Adrenal gland (tissue), 12 donors: ENCODE data around the gene GPR158. TPM values are rescaled to one million over a fixed set of nuclear protein-coding genes. Genes with fewer than 3 reads are reported as not detected.

Source experiments
- DNase-seq, 7 donors: peaks; one replicate each; pipeline ENCODE4 v3.0.0-alpha.2; 2019 to 2020
- H3K27ac ChIP-seq, 5 donors: fragments of 200-600 bp; sonication (generic) in 4 of 5; 1 replicate in 3 of 5; 2 replicates in 2 of 5; pipeline versions ENCODE4 v1.5.1 to v1.8.0; 2016 to 2020; ENCODE audit warnings: mild to moderate bottlenecking in 1 of 5
- H3K27me3 ChIP-seq: fragments of 200-600 bp; 2 replicates; pipeline ENCODE4 v1.8.0; 2021
- H3K36me3 ChIP-seq, 2 donors: fragments of 200-600 bp; replicated peaks in 1 of 2; 1 replicate in 1 of 2; 2 replicates in 1 of 2; pipeline versions ENCODE4 v1.5.1 to v1.8.0; 2018 to 2022
- H3K4me1 ChIP-seq, 2 donors: fragments of 200-600 bp; replicated peaks in 1 of 2; 1 replicate in 1 of 2; 2 replicates in 1 of 2; pipeline versions ENCODE4 v1.5.1 to v1.8.0; 2018 to 2021
- H3K4me3 ChIP-seq, 4 donors: fragments of 200-600 bp; sonication (generic) in 3 of 4; one replicate each; pipeline ENCODE4 v1.5.1; 2016 to 2018
- H3K9me3 ChIP-seq, 3 donors: fragments of 200-600 bp; sonication (generic) in 1 of 3; replicated peaks in 1 of 3; 1 replicate in 2 of 3; 2 replicates in 1 of 3; pipeline versions ENCODE4 v1.5.1 to v1.8.0; 2016 to 2021
- POLR2A ChIP-seq, 2 donors: fragments of 450-650 bp; IDR thresholded peaks; one replicate each; pipeline ENCODE4 v1.6.1; 2017; ENCODE audit warnings: antibody characterized with exemption in 2 of 2, mild to moderate bottlenecking in 2 of 2, moderate library complexity in 1 of 2
- WGBS, 4 donors: extraction: QIAGEN DNeasy Blood & Tissue Kit in 2 of 4; methylation state at CpG; one replicate each; pipeline versions ENCODE4 v1.1.5 to v1.1.7; 2013 to 2017; 5-methylcytosine and 5-hydroxymethylcytosine counted together
- intact Hi-C, 2 donors: fragments of 100-400 bp; cut with DNase I; formaldehyde crosslinking; loops; one replicate each; pipeline versions ENCODE4 v1.14.1 to v1.15.0; 2022 to 2023
- polyA plus RNA-seq, 3 donors: library from polyadenylated mRNA; stranded (reverse); fragments of 200-250 nt in 2 of 3; fragments of 350-450 nt in 1 of 3; fragmentation: Illumina TruSeq in 1 of 3; extraction: RNeasy Lipid Tissue Mini Kit (QIAGEN cat#74804) in 1 of 3; gene quantifications; one replicate each; pipeline ENCODE4 v1.2.3, GENCODE V29; 2013 to 2014
- total RNA-seq, 9 donors: library from RNA; depleted of rRNA in 4 of 9; stranded (reverse); fragments of >200 nt in 4 of 9; fragments of 120-200 nt in 1 of 9; fragmentation: NEBNext Ultra II Directional in 1 of 9; extraction: Animal tissue kit (Norgen Biotek cat#: 25700) in 1 of 9; gene quantifications; one replicate each; pipeline versions ENCODE4 v1.1.0 to v1.2.4, GENCODE V29; 2013 to 2023
- TF ChIP-seq, protein P1 (sequence below), 6 experiments: fragments of 450-650 bp in 4 of 6; fragments of 200-600 bp in 2 of 6; sonication (generic) in 1 of 6; IDR thresholded peaks; 1 replicate in 5 of 6; 2 replicates in 1 of 6; pipeline versions ENCODE4 v1.5.1 to v1.8.0; 2016 to 2021; ENCODE audit warnings: antibody characterized with exemption in 6 of 6, mild to moderate bottlenecking in 2 of 6, moderate library complexity in 1 of 6
- donor health status: healthy with polysubstance abuse.
- donor health status: Bipolar disorder and iron deficiency.
- donor health status: DM: yes; HTN: yes; CAD: no.
- donor health status: DM: no; HTN: no; CAD: no.
- donor health status: DM: no; HTN: no; CAD: no.
- donor health status: DM: yes; HTN: yes; CAD: no.

Gene GPR158
- total and polyA plus RNA-seq, 12 donors, result 0.04 to 2.5 (median 0.94) TPM; not detected in 2

GRCh38 chr10:25600651-25601050 lies 425.9 kb downstream of the GPR158 start:
- H3K9me3 ChIP-seq, result no peaks in the 10 kb centered on the region
- no peaks in the 10 kb centered on the region for H3K36me3 ChIP-seq
- no peak for TF ChIP-seq POLR2A (IDR thresholded peaks at IDR 0.05)
- TF ChIP-seq, protein P1, sequence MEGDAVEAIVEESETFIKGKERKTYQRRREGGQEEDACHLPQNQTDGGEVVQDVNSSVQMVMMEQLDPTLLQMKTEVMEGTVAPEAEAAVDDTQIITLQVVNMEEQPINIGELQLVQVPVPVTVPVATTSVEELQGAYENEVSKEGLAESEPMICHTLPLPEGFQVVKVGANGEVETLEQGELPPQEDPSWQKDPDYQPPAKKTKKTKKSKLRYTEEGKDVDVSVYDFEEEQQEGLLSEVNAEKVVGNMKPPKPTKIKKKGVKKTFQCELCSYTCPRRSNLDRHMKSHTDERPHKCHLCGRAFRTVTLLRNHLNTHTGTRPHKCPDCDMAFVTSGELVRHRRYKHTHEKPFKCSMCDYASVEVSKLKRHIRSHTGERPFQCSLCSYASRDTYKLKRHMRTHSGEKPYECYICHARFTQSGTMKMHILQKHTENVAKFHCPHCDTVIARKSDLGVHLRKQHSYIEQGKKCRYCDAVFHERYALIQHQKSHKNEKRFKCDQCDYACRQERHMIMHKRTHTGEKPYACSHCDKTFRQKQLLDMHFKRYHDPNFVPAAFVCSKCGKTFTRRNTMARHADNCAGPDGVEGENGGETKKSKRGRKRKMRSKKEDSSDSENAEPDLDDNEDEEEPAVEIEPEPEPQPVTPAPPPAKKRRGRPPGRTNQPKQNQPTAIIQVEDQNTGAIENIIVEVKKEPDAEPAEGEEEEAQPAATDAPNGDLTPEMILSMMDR (IDR thresholded peaks at IDR 0.05), result no peak
- H3K27me3 ChIP-seq, result no peaks in the 10 kb centered on the region
- no peak for DNase-seq
- 63 to 74% (median 65%) methylated on average over 4 of the region's 4 CpGs for WGBS, 4 donors
- intact Hi-C loops, result no loop called here
- no peak overlapping the region for H3K4me3 ChIP-seq
- no peaks in the 10 kb centered on the region for H3K4me1 ChIP-seq
- no peak overlapping the region for H3K27ac ChIP-seq

GRCh38 chr10:25604591-25604990 lies 429.8 kb downstream of the GPR158 start:
- intact Hi-C loops, result no loop called here
- no peak overlapping the region for H3K4me3 ChIP-seq
- no peaks in the 10 kb centered on the region for H3K4me1 ChIP-seq
- H3K27ac ChIP-seq, result no peak overlapping the region
- DNase-seq, result no peak
- WGBS, 4 donors, result 65 to 75% (median 70%) methylated on average over 4 of the region's 4 CpGs
- H3K9me3 ChIP-seq, result no peaks in the 10 kb centered on the region
- TF ChIP-seq POLR2A (IDR thresholded peaks at IDR 0.05), result no peak
- TF ChIP-seq, protein P1 (IDR thresholded peaks at IDR 0.05), result no peak
- no peaks in the 10 kb centered on the region for H3K27me3 ChIP-seq
- no peaks in the 10 kb centered on the region for H3K36me3 ChIP-seq

DNA sequence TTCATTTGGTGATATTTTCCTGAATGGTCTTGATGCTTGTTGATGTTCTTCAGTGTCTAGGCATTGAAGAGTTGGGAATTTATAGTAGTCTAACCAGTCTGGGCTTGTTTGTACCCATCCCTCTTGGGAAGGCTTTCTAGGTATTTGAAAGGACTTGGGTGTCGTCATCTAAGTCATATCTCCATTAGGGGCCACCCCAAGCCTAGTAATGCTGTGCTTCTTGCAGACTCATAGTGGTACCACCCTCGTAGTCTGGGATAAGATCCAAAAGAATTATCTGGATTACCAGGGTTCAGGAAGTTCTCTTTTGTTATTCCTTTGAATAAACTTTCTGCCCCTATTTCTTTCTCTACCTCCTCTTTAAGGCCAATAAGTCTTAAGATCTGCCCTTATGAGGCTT lies 439.9 kb downstream of the GPR158 start:
- Histone ChIP-seq H3K36me3 (no peaks in the 10 kb centered on the region), H3K4me3 (no peak overlapping the region), H3K9me3 (no peaks in the 10 kb centered on the region), H3K27ac (no peak overlapping the region), H3K27me3 (no peaks in the 10 kb centered on the region), H3K4me1 (no peaks in the 10 kb centered on the region)
- 62 to 83% (median 77%) methylated on average over 2 of the region's 2 CpGs for WGBS, 4 donors
- TF ChIP-seq, protein P1 (IDR thresholded peaks at IDR 0.05), result no peak
- TF ChIP-seq POLR2A (IDR thresholded peaks at IDR 0.05), result no peak
- DNase-seq, result no peak
- intact Hi-C loops, result no loop called here

DNA sequence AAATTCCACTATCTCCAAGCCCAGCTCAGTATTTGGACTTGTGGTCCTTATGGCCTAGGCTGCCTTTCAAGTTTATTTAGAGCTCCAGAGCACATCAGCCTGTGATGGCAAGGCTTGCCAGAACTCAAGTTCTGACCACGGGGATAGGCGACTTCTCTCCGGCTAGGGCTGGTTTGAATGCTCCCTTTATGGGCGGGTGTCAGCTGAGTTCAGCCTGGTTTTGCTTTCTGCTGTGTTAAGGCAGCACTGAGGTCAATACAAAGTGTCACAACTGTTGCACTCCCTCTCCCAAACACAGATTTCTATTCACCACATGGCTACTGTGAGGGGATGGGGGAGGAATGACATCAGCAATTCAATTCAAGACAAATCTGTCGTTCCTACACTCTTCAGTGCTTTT lies 441.1 kb downstream of the GPR158 start:
- Histone ChIP-seq H3K4me1 (no peaks in the 10 kb centered on the region), H3K27ac (no peak overlapping the region), H3K9me3 (no peaks in the 10 kb centered on the region), H3K4me3 (no peak overlapping the region), H3K27me3 (no peaks in the 10 kb centered on the region), H3K36me3 (no peaks in the 10 kb centered on the region)
- TF ChIP-seq POLR2A (IDR thresholded peaks at IDR 0.05), result no peak
- TF ChIP-seq, protein P1 (IDR thresholded peaks at IDR 0.05), result no peak
- DNase-seq, result no peak
- intact Hi-C loops, result no loop called here
- 60 to 85% (median 78%) methylated on average over 5 of the region's 5 CpGs for WGBS, 4 donors
